ENCODE measurements around the gene VPS39.

The VPS39 gene

DNA sequence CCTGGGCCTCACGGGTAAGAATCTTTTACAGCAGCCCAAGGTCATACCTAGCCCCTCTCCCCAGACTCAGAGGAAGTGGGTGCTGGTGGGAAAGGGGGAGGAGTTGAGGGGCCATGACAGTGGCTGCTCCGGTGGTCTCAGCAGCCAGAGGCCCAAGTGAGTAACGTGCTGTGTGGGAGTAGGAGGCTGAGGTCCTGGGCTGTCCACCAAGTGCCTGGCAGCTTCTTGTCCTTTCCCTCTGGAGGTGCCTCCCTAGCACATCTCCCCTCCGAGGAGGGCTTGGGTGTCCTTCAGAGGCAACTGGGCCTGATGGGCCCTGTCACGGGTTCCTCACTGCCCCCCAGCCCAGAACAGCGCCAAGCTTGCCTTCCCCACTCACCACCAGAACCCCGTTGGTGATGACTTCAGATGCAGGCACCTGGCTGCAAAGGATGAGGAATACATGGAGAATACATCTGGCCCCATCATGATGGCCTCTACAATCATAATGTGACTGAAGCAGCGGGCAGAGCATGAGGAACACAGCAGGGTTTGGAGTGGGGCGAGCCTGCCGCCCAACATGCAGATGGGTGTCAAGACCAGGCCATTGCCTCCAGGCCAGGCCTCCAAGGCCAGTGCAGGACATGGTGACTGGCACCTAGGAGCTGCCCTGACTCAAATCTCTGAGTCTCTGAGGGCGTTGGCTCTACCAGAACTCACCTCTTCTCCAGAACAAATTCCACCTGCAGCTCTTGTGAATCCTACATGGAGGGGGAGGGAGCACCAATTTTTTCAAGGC, 55.0 kb downstream of the VPS39 start:
- Histone ChIP-seq H3K36me3 (ENCODE audit: insufficient read depth, low read length) (no peaks in the 10 kb centered on the region), H3K4me3 (ENCODE audit: low read length) (no peak overlapping the region), H3K27me3 (ENCODE audit: insufficient read depth, low read length) (no peaks in the 10 kb centered on the region), H3K4me1 (ENCODE audit: insufficient read depth, low read length) (no peaks in the 10 kb centered on the region), H3K9me3 (ENCODE audit: low read length) (no peaks in the 10 kb centered on the region), H2AFZ (ENCODE audit: low read depth, low read length) (no peak overlapping the region)

DNA sequence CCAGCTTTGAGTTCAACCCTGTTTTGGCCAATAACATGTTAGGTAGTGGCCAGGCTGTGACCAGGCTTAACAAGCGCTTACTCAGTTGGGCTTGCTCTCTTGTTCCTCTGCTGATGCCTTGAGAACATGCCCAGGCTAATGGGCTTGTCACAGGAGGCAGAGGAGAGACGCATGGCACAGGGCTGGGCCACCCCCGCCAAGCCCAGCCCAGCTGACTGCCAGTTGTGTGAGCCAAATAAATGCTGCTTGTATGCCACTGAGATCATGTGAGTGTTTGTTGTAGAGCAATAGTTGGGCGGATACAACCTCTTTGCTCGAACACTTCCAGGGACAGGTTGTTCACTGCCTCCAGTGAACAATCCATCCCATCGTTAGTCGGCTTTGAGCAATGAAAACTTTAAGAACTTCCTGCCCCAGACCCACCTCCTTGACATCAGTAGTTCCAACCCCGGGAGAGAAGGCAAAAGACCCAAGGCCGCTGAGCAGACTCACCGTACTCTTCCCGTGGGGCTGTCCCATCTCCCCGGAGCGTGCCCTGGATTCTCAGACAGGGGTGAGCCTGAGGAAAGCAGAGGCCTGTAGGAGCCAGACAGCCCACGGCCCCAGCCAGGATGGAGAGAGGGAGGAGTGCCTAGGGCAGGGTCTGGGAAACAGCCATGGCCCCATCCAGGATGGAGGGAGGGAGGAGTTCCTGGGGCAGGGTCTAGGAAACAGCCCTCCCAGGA, 55.7 kb downstream of the VPS39 start:
- no peaks in the 10 kb centered on the region for H3K9me3 ChIP-seq (ENCODE audit: low read length)
- no peaks in the 10 kb centered on the region for H3K36me3 ChIP-seq (ENCODE audit: insufficient read depth, low read length)
- H3K4me3 ChIP-seq (ENCODE audit: low read length): no peak overlapping the region
- H3K27me3 ChIP-seq (ENCODE audit: insufficient read depth, low read length): no peaks in the 10 kb centered on the region
- H3K4me1 ChIP-seq (ENCODE audit: insufficient read depth, low read length): no peaks in the 10 kb centered on the region
- no peak overlapping the region for H2AFZ ChIP-seq (ENCODE audit: low read depth, low read length)

DNA sequence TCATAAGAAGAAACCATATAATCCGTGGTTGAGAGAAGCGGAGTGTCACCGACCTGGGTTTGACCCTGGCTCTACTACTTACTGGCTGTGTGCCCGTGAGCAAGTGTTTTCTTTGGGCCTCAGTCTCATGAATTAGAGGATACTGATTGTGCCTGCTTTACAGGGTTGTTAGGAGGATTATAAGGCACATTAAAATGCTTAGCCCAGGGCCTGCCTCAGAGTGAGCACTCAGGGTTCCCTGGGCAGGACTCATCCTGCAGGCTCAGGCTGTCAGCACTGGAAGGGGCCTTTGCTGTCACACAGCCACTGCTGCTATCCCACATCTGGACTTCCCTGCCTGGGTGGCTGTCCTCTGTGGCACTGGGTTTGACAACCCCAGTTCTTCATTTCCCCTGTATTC, 56.4 kb downstream of the VPS39 start:
- Histone ChIP-seq H3K4me3 (ENCODE audit: low read length) (no peak overlapping the region), H3K4me1 (ENCODE audit: insufficient read depth, low read length) (no peaks in the 10 kb centered on the region), H3K27me3 (ENCODE audit: insufficient read depth, low read length) (no peaks in the 10 kb centered on the region), H2AFZ (ENCODE audit: low read depth, low read length) (no peak overlapping the region), H3K9me3 (ENCODE audit: low read length) (no peaks in the 10 kb centered on the region), H3K36me3 (ENCODE audit: insufficient read depth, low read length) (no peaks in the 10 kb centered on the region)

DNA sequence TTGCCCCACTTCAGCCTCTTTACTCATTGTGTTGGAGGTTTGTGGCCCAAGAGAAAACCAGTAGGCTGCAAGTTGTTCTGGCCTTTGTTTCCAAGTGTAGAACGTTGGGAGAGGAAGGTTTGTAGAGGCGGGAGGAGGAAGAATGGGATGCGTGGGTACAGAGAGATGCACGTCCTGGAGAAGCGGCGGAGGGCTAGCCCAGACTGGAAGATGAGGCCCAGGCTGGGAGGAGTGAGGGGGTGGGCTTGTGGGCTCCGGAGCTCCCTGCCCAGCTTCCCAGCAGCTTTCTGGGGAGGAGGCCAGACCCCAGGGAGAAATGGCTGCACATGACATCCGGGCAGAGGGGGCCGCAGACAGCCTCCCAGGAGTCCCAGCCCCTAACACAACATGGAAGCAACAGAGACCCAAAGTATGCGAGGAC, 57.0 kb downstream of the VPS39 start:
- no peak overlapping the region for H3K4me3 ChIP-seq (ENCODE audit: low read length)
- no peak overlapping the region for H2AFZ ChIP-seq (ENCODE audit: low read depth, low read length)
- H3K4me1 ChIP-seq (ENCODE audit: insufficient read depth, low read length): no peaks in the 10 kb centered on the region
- no peaks in the 10 kb centered on the region for H3K27me3 ChIP-seq (ENCODE audit: insufficient read depth, low read length)
- no peaks in the 10 kb centered on the region for H3K9me3 ChIP-seq (ENCODE audit: low read length)
- no peaks in the 10 kb centered on the region for H3K36me3 ChIP-seq (ENCODE audit: insufficient read depth, low read length)

DNA sequence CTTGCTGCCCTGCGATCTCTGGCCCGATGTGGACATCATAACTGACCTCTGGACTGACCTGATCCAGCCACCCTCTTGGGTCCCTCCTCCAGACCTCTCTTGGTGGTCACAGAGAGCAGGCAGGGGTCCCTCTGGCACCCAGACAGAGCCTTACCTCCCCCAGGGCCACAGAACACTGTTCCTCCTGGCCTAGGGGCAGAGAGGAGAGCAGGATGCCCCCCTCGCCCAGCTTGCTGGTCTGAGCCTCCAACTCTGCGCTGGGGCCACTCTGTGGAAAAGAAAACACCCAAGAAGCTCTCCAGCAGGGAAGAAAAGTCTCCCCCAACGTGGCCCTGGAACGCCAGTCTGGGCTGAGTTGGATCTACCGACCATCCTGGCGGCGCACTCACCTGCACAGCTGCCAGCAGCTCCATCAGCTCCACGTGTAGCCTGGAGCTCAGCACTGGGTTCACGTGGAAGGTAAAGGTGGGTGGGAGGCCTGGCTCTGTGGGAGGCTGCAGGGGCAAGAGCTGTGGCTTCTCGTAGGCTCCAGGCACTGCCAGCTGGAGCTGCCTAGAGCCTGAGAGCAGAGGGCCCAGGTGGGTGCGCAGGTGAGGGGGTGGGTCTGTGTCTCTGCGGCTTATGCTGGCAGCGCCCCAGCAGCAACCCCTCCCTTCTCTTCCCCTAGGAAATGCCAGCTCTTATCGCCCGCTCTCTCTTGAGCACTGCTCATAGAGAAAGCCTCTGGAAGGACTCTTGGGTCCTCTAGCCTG, 57.7 kb downstream of the VPS39 start:
- no peaks in the 10 kb centered on the region for H3K4me1 ChIP-seq (ENCODE audit: insufficient read depth, low read length)
- no peaks in the 10 kb centered on the region for H3K9me3 ChIP-seq (ENCODE audit: low read length)
- no peaks in the 10 kb centered on the region for H3K27me3 ChIP-seq (ENCODE audit: insufficient read depth, low read length)
- H3K4me3 ChIP-seq (ENCODE audit: low read length): no peak overlapping the region
- H2AFZ ChIP-seq (ENCODE audit: low read depth, low read length): no peak overlapping the region
- H3K36me3 ChIP-seq (ENCODE audit: insufficient read depth, low read length): no peaks in the 10 kb centered on the region

DNA sequence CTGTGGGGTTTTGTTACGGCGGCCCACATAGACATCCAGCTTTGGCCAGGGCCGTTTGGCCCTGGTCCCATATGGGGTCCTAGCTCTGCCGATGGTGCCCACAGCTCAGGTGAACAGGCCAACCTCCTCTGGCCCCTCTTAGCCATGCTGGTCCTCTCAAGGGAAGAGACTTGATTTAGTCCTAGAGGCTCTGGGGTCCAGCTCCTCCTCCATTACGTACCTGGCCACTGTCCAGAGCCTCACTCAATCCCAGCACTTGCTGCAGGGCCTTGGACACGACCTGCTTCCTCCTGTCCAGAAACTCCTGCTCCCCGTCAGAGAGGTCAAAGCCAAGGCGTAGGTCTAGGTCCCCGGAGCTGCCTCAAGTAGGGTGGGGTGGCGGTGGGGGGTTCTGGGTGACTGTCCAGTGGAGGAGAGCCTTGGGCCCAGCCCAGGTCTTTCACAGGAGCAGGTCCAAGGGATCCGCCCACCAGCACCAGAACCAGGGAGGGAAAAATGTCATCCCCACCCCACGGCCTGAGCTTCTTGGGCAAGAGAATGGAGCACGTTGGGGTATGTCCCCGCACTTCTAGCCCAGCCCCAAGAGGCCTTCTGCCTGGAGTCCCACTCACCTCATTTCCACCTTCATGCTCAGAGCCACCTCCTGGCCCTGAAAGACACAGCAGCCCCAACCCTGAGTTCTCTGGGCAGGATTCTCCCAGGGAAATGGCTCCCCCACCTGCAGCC, 58.4 kb downstream of the VPS39 start:
- no peak overlapping the region for H3K4me3 ChIP-seq (ENCODE audit: low read length)
- no peaks in the 10 kb centered on the region for H3K36me3 ChIP-seq (ENCODE audit: insufficient read depth, low read length)
- no peaks in the 10 kb centered on the region for H3K27me3 ChIP-seq (ENCODE audit: insufficient read depth, low read length)
- no peaks in the 10 kb centered on the region for H3K4me1 ChIP-seq (ENCODE audit: insufficient read depth, low read length)
- no peak overlapping the region for H2AFZ ChIP-seq (ENCODE audit: low read depth, low read length)
- H3K9me3 ChIP-seq (ENCODE audit: low read length): no peaks in the 10 kb centered on the region

DNA sequence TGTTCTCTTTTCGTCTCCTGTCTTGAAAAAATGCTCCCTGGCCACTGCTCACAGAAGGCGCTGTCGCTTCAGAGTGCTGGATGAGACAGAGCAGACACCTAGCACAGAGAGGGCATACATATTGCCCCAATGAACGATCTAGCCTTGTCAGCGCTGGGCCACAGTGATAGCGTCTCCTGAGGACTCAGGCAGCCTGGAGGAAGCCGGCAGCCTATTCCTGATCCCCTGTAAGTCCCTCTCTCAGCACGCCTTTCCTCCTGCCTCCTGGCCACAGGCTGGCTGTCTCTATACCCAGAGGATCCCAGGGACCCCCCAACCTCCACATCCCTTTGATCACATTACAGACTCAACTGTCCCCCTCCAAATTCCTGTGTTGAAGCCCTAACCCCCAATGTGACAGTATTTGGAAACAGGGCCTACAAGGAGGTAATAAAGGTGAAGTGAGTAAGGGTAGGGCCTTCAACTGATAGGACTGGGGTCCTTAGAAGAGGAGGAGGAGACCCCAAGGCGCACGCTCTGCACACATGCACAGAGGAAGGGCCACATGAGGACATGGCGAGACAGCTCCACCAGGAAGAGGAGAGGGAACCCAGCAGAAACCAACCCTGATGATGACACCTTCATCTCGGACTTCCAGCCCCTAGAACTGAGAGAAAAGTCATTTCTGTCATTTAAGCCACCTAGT, 59.2 kb downstream of the VPS39 start:
- H3K27me3 ChIP-seq (ENCODE audit: insufficient read depth, low read length): no peaks in the 10 kb centered on the region
- H3K36me3 ChIP-seq (ENCODE audit: insufficient read depth, low read length): no peaks in the 10 kb centered on the region
- H3K4me1 ChIP-seq (ENCODE audit: insufficient read depth, low read length): no peaks in the 10 kb centered on the region
- H3K9me3 ChIP-seq (ENCODE audit: low read length): no peaks in the 10 kb centered on the region
- H3K4me3 ChIP-seq (ENCODE audit: low read length): no peak overlapping the region
- no peak overlapping the region for H2AFZ ChIP-seq (ENCODE audit: low read depth, low read length)

DNA sequence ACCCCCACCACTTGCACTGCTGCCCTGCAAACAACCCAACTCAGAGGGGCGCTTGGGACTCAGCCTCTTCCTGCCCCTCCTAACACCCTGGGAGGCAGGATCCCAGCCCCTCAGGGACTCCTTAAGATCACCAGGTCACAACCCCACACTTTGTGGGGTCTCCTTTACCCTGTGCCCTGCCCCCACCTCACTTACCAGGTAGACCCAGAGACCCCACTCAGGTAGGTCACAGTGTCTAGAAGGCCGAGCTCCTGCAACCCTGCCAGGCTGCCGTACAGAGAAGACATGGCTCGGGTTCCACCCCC, 60.7 kb downstream of the VPS39 start:
- Histone ChIP-seq H3K36me3 (ENCODE audit: insufficient read depth, low read length) (no peaks in the 10 kb centered on the region), H3K9me3 (ENCODE audit: low read length) (no peaks in the 10 kb centered on the region), H3K4me3 (ENCODE audit: low read length) (no peak overlapping the region), H3K27me3 (ENCODE audit: insufficient read depth, low read length) (no peaks in the 10 kb centered on the region), H2AFZ (ENCODE audit: low read depth, low read length) (no peak overlapping the region), H3K4me1 (ENCODE audit: insufficient read depth, low read length) (no peaks in the 10 kb centered on the region)

DNA sequence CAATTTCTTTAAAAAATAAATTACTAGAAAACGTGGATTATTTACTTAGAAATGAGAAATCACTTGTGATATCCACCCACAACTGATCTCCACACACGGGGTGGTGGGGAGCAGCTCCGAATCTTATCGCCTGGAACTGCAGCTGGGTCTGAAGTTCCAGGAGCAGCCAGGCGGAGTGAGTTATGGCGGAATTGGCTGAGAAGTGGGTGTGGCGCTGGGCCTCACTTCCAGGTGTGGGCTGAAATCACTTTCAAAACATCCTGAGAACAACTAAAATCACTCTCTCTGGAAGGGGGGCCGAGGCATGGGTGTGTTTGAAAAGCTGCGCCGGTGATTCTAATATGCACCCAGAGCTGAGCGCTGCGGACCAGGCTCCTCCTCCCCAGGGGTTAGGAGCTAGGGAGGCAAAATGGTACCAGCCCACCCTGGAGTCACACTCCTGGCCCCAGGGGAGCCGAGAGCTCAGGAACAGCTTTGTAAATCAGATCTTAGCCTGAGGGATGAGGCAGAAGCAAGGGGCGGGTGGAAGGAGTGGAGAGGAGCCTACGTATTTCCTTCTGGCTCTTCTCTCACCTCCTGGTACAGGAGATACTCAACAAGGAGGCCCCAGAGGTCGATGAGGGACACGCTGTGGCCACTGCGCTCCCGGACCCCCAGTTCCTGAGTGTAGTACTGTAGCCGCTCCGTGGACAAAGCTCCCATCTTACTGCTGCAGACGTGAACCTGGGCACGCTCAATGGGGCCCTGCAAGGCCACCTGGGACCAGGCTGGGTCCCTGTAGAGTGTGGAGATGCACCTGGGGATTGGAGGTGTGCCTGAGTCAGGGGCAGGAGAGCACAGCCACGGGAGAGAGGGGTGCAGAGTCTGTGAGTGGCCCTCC, 61.3 kb downstream of the VPS39 start:
- H3K27me3 ChIP-seq (ENCODE audit: insufficient read depth, low read length): no peaks in the 10 kb centered on the region
- no peaks in the 10 kb centered on the region for H3K36me3 ChIP-seq (ENCODE audit: insufficient read depth, low read length)
- no peak overlapping the region for H2AFZ ChIP-seq (ENCODE audit: low read depth, low read length)
- no peaks in the 10 kb centered on the region for H3K9me3 ChIP-seq (ENCODE audit: low read length)
- H3K4me3 ChIP-seq (ENCODE audit: low read length): no peak overlapping the region
- no peaks in the 10 kb centered on the region for H3K4me1 ChIP-seq (ENCODE audit: insufficient read depth, low read length)

DNA sequence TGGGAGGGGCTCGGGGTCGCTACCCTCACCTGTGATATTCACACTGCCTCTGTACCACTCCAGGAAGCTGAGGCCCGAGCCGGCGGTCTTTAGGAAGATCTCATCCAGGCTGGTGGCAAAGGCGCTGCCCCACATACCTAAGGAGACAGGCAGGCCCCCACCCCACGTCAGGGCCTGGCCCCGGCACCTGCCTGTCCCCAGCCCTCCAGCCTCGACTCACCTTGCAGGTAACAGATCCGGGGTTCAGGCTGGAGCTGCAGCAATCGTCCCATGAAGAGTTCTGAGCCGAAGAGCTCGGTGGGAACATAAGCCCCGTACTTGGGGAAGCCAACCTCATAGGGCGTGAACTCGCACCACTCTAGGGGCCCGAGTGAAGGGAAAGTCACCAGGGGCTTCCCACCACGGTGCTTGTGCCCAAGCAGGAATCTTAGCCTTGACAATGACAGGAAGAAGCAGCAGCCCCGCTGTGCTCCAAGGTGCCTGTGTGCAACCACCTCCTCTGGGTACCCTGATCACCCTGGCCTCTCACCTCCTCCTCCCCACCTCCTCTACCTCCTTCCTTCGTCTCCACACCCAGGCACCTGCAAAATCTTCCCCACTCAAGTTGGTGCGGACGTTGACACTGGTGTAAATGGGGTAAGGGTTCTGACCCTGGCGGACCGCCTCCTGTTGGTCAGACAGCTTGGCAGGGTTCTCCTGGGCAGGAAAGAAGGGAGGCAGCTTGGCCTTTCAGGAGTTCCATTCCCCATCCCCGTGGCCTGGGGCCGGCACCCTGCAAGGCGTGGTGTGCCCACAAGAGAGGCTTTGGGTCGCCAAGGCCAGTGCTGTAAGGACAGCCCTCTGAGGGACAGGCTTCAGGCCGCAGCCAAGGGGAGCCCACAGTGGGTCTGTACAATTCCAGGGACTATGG, 62.3 kb downstream of the VPS39 start:
- Histone ChIP-seq H3K4me1 (ENCODE audit: insufficient read depth, low read length) (no peaks in the 10 kb centered on the region), H2AFZ (ENCODE audit: low read depth, low read length) (no peak overlapping the region), H3K27me3 (ENCODE audit: insufficient read depth, low read length) (no peaks in the 10 kb centered on the region)

DNA sequence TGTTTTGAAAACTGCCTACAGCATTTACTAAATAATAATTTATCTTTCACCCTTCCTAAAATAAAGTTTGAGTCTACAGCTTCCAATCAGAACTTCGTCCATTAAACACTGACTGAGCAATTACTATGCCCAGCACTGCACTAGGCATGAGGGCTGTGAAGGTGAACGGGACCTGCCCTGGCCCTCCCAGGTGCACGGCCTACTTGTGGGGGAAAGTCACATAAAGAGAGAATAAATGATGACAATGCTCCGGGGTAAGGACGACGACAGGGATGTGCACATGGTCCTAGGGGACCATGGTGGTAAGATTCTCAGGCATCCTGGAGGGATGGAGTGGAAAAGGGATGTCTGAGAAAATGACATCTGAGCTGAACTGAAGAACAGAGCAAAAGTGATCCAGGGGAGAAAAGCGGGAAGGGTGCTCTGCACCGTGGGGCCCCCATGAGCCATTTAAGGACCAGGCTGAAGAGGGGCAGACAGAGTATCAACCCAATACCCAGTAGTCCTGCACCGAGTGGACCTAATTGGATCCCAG, 63.2 kb downstream of the VPS39 start:
- H3K4me1 ChIP-seq (ENCODE audit: insufficient read depth, low read length): no peaks in the 10 kb centered on the region
- H3K27me3 ChIP-seq (ENCODE audit: insufficient read depth, low read length): no peaks in the 10 kb centered on the region
- no peaks in the 10 kb centered on the region for H3K36me3 ChIP-seq (ENCODE audit: insufficient read depth, low read length)
- no peak overlapping the region for H3K4me3 ChIP-seq (ENCODE audit: low read length)
- no peaks in the 10 kb centered on the region for H3K9me3 ChIP-seq (ENCODE audit: low read length)
- no peak overlapping the region for H2AFZ ChIP-seq (ENCODE audit: low read depth, low read length)

More for the DNA sequence above, 62.3 kb downstream of the VPS39 start:
- Histone ChIP-seq H3K9me3 (ENCODE audit: low read length) (no peaks in the 10 kb centered on the region), H3K4me3 (ENCODE audit: low read length) (no peak overlapping the region), H3K36me3 (ENCODE audit: insufficient read depth, low read length) (no peaks in the 10 kb centered on the region)

Data from neuron (in vitro differentiated cells).